GM21717 (cell line): ENCODE measurements around the gene LYPD8.

Source experiments
- ATAC-seq: cut with Tn5 transposase; IDR thresholded peaks from one replicate; pipeline ENCODE4 v1.9.1; 2021; ENCODE audit warnings: mild to moderate bottlenecking, moderate library complexity; ENCODE audit not compliant: unreplicated experiment

LYPD8 gene

GRCh38 chr1:248702714-248703113 is 52.8 kb downstream of the LYPD8 start, which contains the start of gene OR14I1:
OR14I1 (minus strand) TSS chr1:248702766.
- ATAC-seq = no peak

- ATAC-seq = no peak
Observed at GRCh38 chr1:248699099-248699498, 56.5 kb downstream of the LYPD8 start.

- no peak for ATAC-seq
Observed at GRCh38 chr1:248697907-248698306, 57.7 kb downstream of the LYPD8 start.

- no peak for ATAC-seq
Observed at GRCh38 chr1:248696774-248697173, 58.8 kb downstream of the LYPD8 start.

- no peak for ATAC-seq
Observed at GRCh38 chr1:248696261-248696660, 59.3 kb downstream of the LYPD8 start.

GRCh38 chr1:248695451-248696132 is 60.0 kb downstream of the LYPD8 start:
- ATAC-seq = no peak

GRCh38 chr1:248691567-248692155 is 63.9 kb downstream of the LYPD8 start:
- ATAC-seq = no peak
